ENCODE data around the gene MYO18A.

MYO18A gene

GRCh38 chr17:29096094-29096493, 84.1 kb downstream of the MYO18A start:
- no peak overlapping the region for H3K9ac ChIP-seq (ENCODE audit: low read depth, low read length, poor library complexity)
- H3K14ac ChIP-seq (ENCODE audit: low read length), result no peak overlapping the region
- no peak overlapping the region for H4K8ac ChIP-seq (ENCODE audit: low read depth, low read length)
- H2AFZ ChIP-seq (ENCODE audit: low read length), result no peak overlapping the region
- no peak overlapping the region for H3K18ac ChIP-seq (ENCODE audit: low read length)
- H3K36me3 ChIP-seq (replicated peaks in 1 of 2; ENCODE audit: control insufficient read depth in 2 of 2, insufficient read depth in 2 of 2, low read length in 2 of 2), result peaks cover 33 to 75% of the 10 kb centered on the region in 2 donors
- H3K4ac ChIP-seq (ENCODE audit: low read length), result no peak overlapping the region
- no peak overlapping the region for H3K4me3 ChIP-seq (ENCODE audit: low read length in 2 of 2)
- H3K4me1 ChIP-seq (ENCODE audit: control insufficient read depth in 2 of 2, insufficient read depth in 1 of 2, low read depth in 1 of 2, low read length in 2 of 2), result peaks cover 4 to 9% of the 10 kb centered on the region in 2 donors
- H2BK12ac ChIP-seq (ENCODE audit: low read length), result no peak overlapping the region
- H3K79me1 ChIP-seq (ENCODE audit: low read depth, low read length), result no peaks in the 10 kb centered on the region
- no peaks in the 10 kb centered on the region for H3K27me3 ChIP-seq (ENCODE audit: control insufficient read depth in 3 of 3, insufficient read depth in 3 of 3, low read depth in 1 of 3, low read length in 3 of 3)
- no CpG with 5 or more reads among the region's 6 CpGs for WGBS, 2 donors (ENCODE audit: extremely low coverage in 2 of 2, insufficient read length in 2 of 2, insufficient replicate concordance in 1 of 2)
- H2BK15ac ChIP-seq (ENCODE audit: low read length), result no peak overlapping the region
- no peak overlapping the region for H2AK5ac ChIP-seq (ENCODE audit: low read depth, low read length)
- no peak overlapping the region for H3K27ac ChIP-seq (replicated peaks; ENCODE audit: low read length)
- H3K23ac ChIP-seq (ENCODE audit: low read depth, low read length, poor library complexity), result no peak overlapping the region
- H3K4me2 ChIP-seq (ENCODE audit: insufficient read depth, low read length, poor library complexity, severe bottlenecking), result no peak overlapping the region
- no peak overlapping the region for H2BK5ac ChIP-seq (ENCODE audit: low read length)
- no peaks in the 10 kb centered on the region for H3K9me3 ChIP-seq (replicated peaks in 1 of 2; ENCODE audit: control insufficient read depth in 2 of 2, insufficient read depth in 1 of 2, low read depth in 1 of 2, low read length in 2 of 2)
- H4K91ac ChIP-seq (ENCODE audit: low read depth, low read length, poor library complexity), result no peak overlapping the region
- no peak for DNase-seq (ENCODE audit: low spot score)
- H2BK120ac ChIP-seq (ENCODE audit: low read depth, low read length), result no peak overlapping the region

GRCh38 chr17:29095439-29095838, 84.8 kb downstream of the MYO18A start:
- Histone ChIP-seq H3K36me3 (replicated peaks in 1 of 2; ENCODE audit: control insufficient read depth in 2 of 2, insufficient read depth in 2 of 2, low read length in 2 of 2) (peaks cover 33 to 78% of the 10 kb centered on the region in 2 donors), H3K27ac (replicated peaks; ENCODE audit: low read length) (no peak overlapping the region), H2BK120ac (ENCODE audit: low read depth, low read length) (no peak overlapping the region), H3K4me2 (ENCODE audit: insufficient read depth, low read length, poor library complexity, severe bottlenecking) (no peak overlapping the region), H3K27me3 (ENCODE audit: control insufficient read depth in 3 of 3, insufficient read depth in 3 of 3, low read depth in 1 of 3, low read length in 3 of 3) (no peaks in the 10 kb centered on the region), H3K79me1 (ENCODE audit: low read depth, low read length) (no peaks in the 10 kb centered on the region), H3K4me1 (ENCODE audit: control insufficient read depth in 2 of 2, insufficient read depth in 1 of 2, low read depth in 1 of 2, low read length in 2 of 2) (peaks cover 7 to 16% of the 10 kb centered on the region in 2 donors), H3K14ac (ENCODE audit: low read length) (no peak overlapping the region), H2AFZ (ENCODE audit: low read length) (no peak overlapping the region), H2BK15ac (ENCODE audit: low read length) (no peak overlapping the region), H3K9ac (ENCODE audit: low read depth, low read length, poor library complexity) (no peak overlapping the region), H3K4ac (ENCODE audit: low read length) (no peak overlapping the region), H4K91ac (ENCODE audit: low read depth, low read length, poor library complexity) (no peak overlapping the region), H3K4me3 (ENCODE audit: low read length in 2 of 2) (no peak overlapping the region), H2AK5ac (ENCODE audit: low read depth, low read length) (no peak overlapping the region), H3K23ac (ENCODE audit: low read depth, low read length, poor library complexity) (no peak overlapping the region), H4K8ac (ENCODE audit: low read depth, low read length) (no peak overlapping the region), H3K18ac (ENCODE audit: low read length) (no peak overlapping the region), H2BK12ac (ENCODE audit: low read length) (no peak overlapping the region), H2BK5ac (ENCODE audit: low read length) (no peak overlapping the region), H3K9me3 (replicated peaks in 1 of 2; ENCODE audit: control insufficient read depth in 2 of 2, insufficient read depth in 1 of 2, low read depth in 1 of 2, low read length in 2 of 2) (no peaks in the 10 kb centered on the region)
- DNase-seq (ENCODE audit: low spot score), result no peak
- WGBS, 2 donors (ENCODE audit: extremely low coverage in 2 of 2, insufficient read length in 2 of 2, insufficient replicate concordance in 1 of 2), result no CpG with 5 or more reads among the region's 6 CpGs

GRCh38 chr17:29094101-29094708, 86.0 kb downstream of the MYO18A start:
- H4K8ac ChIP-seq (ENCODE audit: low read depth, low read length), result no peak overlapping the region
- no peaks in the 10 kb centered on the region for H3K79me1 ChIP-seq (ENCODE audit: low read depth, low read length)
- H2BK5ac ChIP-seq (ENCODE audit: low read length), result no peak overlapping the region
- WGBS, 2 donors (ENCODE audit: extremely low coverage in 2 of 2, insufficient read length in 2 of 2, insufficient replicate concordance in 1 of 2), result no CpG with 5 or more reads among the region's 11 CpGs
- no peak overlapping the region for H3K4ac ChIP-seq (ENCODE audit: low read length)
- no peak overlapping the region for H3K23ac ChIP-seq (ENCODE audit: low read depth, low read length, poor library complexity)
- no peak overlapping the region for H2AK5ac ChIP-seq (ENCODE audit: low read depth, low read length)
- H2BK15ac ChIP-seq (ENCODE audit: low read length), result no peak overlapping the region
- DNase-seq (ENCODE audit: low spot score), result no peak
- no peak overlapping the region for H3K27ac ChIP-seq (replicated peaks; ENCODE audit: low read length)
- H3K4me1 ChIP-seq (ENCODE audit: control insufficient read depth in 2 of 2, insufficient read depth in 1 of 2, low read depth in 1 of 2, low read length in 2 of 2), result peaks cover 7 to 19% of the 10 kb centered on the region in 2 donors
- no peak overlapping the region for H3K4me3 ChIP-seq (ENCODE audit: low read length in 2 of 2)
- no peak overlapping the region for H3K14ac ChIP-seq (ENCODE audit: low read length)
- H3K9ac ChIP-seq (ENCODE audit: low read depth, low read length, poor library complexity), result no peak overlapping the region
- no peaks in the 10 kb centered on the region for H3K9me3 ChIP-seq (replicated peaks in 1 of 2; ENCODE audit: control insufficient read depth in 2 of 2, insufficient read depth in 1 of 2, low read depth in 1 of 2, low read length in 2 of 2)
- H3K36me3 ChIP-seq (replicated peaks in 1 of 2; ENCODE audit: control insufficient read depth in 2 of 2, insufficient read depth in 2 of 2, low read length in 2 of 2), result peaks cover 33 to 82% of the 10 kb centered on the region in 2 donors
- H3K4me2 ChIP-seq (ENCODE audit: insufficient read depth, low read length, poor library complexity, severe bottlenecking), result no peak overlapping the region
- H2BK12ac ChIP-seq (ENCODE audit: low read length), result no peak overlapping the region
- no peak overlapping the region for H4K91ac ChIP-seq (ENCODE audit: low read depth, low read length, poor library complexity)
- no peak overlapping the region for H2BK120ac ChIP-seq (ENCODE audit: low read depth, low read length)
- no peak overlapping the region for H3K18ac ChIP-seq (ENCODE audit: low read length)
- H2AFZ ChIP-seq (ENCODE audit: low read length), result no peak overlapping the region
- no peaks in the 10 kb centered on the region for H3K27me3 ChIP-seq (ENCODE audit: control insufficient read depth in 3 of 3, insufficient read depth in 3 of 3, low read depth in 1 of 3, low read length in 3 of 3)

GRCh38 chr17:29093090-29093871, 86.9 kb downstream of the MYO18A start:
- Histone ChIP-seq H3K4me2 (ENCODE audit: insufficient read depth, low read length, poor library complexity, severe bottlenecking) (no peak overlapping the region), H3K79me1 (ENCODE audit: low read depth, low read length) (no peaks in the 10 kb centered on the region), H2BK12ac (ENCODE audit: low read length) (no peak overlapping the region), H4K91ac (ENCODE audit: low read depth, low read length, poor library complexity) (no peak overlapping the region), H3K9ac (ENCODE audit: low read depth, low read length, poor library complexity) (no peak overlapping the region), H2BK15ac (ENCODE audit: low read length) (no peak overlapping the region), H4K8ac (ENCODE audit: low read depth, low read length) (peak overlapping the region; percentile 50), H2AK5ac (ENCODE audit: low read depth, low read length) (no peak overlapping the region), H3K4me3 (ENCODE audit: low read length in 2 of 2) (no peak overlapping the region), H3K18ac (ENCODE audit: low read length) (no peak overlapping the region), H3K27ac (replicated peaks; ENCODE audit: low read length) (no peak overlapping the region), H3K27me3 (ENCODE audit: control insufficient read depth in 3 of 3, insufficient read depth in 3 of 3, low read depth in 1 of 3, low read length in 3 of 3) (no peaks in the 10 kb centered on the region), H3K4ac (ENCODE audit: low read length) (no peak overlapping the region), H3K4me1 (ENCODE audit: control insufficient read depth in 2 of 2, insufficient read depth in 1 of 2, low read depth in 1 of 2, low read length in 2 of 2) (peaks cover 7 to 19% of the 10 kb centered on the region in 2 donors), H3K9me3 (replicated peaks in 1 of 2; ENCODE audit: control insufficient read depth in 2 of 2, insufficient read depth in 1 of 2, low read depth in 1 of 2, low read length in 2 of 2) (no peaks in the 10 kb centered on the region), H3K14ac (ENCODE audit: low read length) (no peak overlapping the region), H2BK5ac (ENCODE audit: low read length) (no peak overlapping the region), H2BK120ac (ENCODE audit: low read depth, low read length) (peak overlapping the region; percentile 24), H2AFZ (ENCODE audit: low read length) (no peak overlapping the region), H3K36me3 (replicated peaks in 1 of 2; ENCODE audit: control insufficient read depth in 2 of 2, insufficient read depth in 2 of 2, low read length in 2 of 2) (peaks cover 33 to 80% of the 10 kb centered on the region in 2 donors), H3K23ac (ENCODE audit: low read depth, low read length, poor library complexity) (no peak overlapping the region)
- WGBS, 2 donors (ENCODE audit: extremely low coverage in 2 of 2, insufficient read length in 2 of 2, insufficient replicate concordance in 1 of 2), result no CpG with 5 or more reads among the region's 20 CpGs
- no peak for DNase-seq (ENCODE audit: low spot score)

Data from neuronal stem cell (in vitro differentiated cells).